OCI-LY3 (cell line): ENCODE data around the gene SEC14L6.

Experiments
- H2AFZ ChIP-seq: fragments of 200-600, 300-600 bp; shearing (Covaris generic); 2 replicates; pipeline ENCODE4 v1.6.0; 2014; ENCODE audit warnings: antibody characterized with exemption, low read depth, low read length
- H3K27ac ChIP-seq: fragments of 200-600, 300-600 bp; sonication (generic); 2 replicates; pipeline ENCODE4 v1.5.1; 2014; ENCODE audit warnings: mild to moderate bottlenecking, low read length, moderate library complexity, mixed read lengths
- H3K27me3 ChIP-seq: fragments of 200-600, 300-600 bp; sonication (generic); 2 replicates; pipeline ENCODE4 v1.6.1; 2014; ENCODE audit warnings: low read depth, low read length, mixed read lengths
- H3K36me3 ChIP-seq: fragments of 200-600, 300-600 bp; sonication (generic); replicated peaks from 2 replicates; pipeline ENCODE3; 2014; ENCODE audit warnings: low read depth, low read length, mixed read lengths
- H3K4me1 ChIP-seq: fragments of 300-600, 200-600 bp; sonication (generic); 2 replicates; pipeline ENCODE4 v1.6.1; 2014; ENCODE audit warnings: low read length, mixed read lengths
- H3K4me2 ChIP-seq: fragments of 200-600, 300-600 bp; sonication (generic); 2 replicates; pipeline ENCODE4 v1.6.1; 2014; ENCODE audit warnings: low read length, mixed read lengths
- H3K4me3 ChIP-seq: fragments of 300-600, 200-600 bp; sonication (generic); 2 replicates; pipeline ENCODE4 v1.5.1; 2014; ENCODE audit warnings: antibody characterized with exemption, mild to moderate bottlenecking, low read length, moderate library complexity
- H3K79me2 ChIP-seq: fragments of 300-600, 200-600 bp; shearing (Covaris generic); 2 replicates; pipeline ENCODE4 v1.6.1; 2014; ENCODE audit warnings: mild to moderate bottlenecking, low read length, mixed read lengths
- H3K9ac ChIP-seq: fragments of 300-600, 200-600 bp; shearing (Covaris generic); 2 replicates; pipeline ENCODE4 v1.6.0; 2014; ENCODE audit warnings: mild to moderate bottlenecking, low read length, moderate library complexity
- H3K9me3 ChIP-seq: fragments of 200-600, 300-600 bp; shearing (Covaris generic); 2 replicates; pipeline ENCODE4 v1.6.1; 2014; ENCODE audit warnings: low read length, mixed read lengths; ENCODE audit not compliant: insufficient read depth
- H4K20me1 ChIP-seq: fragments of 200-600, 300-600 bp; sonication (generic); 2 replicates; pipeline ENCODE4 v1.6.1; 2016; ENCODE audit warnings: low read length, mixed read lengths; ENCODE audit not compliant: insufficient read depth
- CTCF ChIP-seq: fragments of 200-600, 300-600 bp; sonication (generic); IDR thresholded peaks from 2 replicates; pipeline ENCODE4 v1.5.1; 2014; ENCODE audit warnings: antibody characterized with exemption, low read length, low read depth
- EZH2phosphoT487 ChIP-seq: fragments of 200-600 bp; shearing (Covaris generic); IDR thresholded peaks from 2 replicates; pipeline ENCODE4 v1.6.1; 2018; ENCODE audit warnings: antibody characterized with exemption, mixed run types, low read depth

The SEC14L6 gene

GRCh38 chr22:30474683-30475424, 71.7 kb downstream of the SEC14L6 start:
- H3K27me3 ChIP-seq = peaks cover 52% of the 10 kb centered on the region
- no peaks in the 10 kb centered on the region for H3K79me2 ChIP-seq
- no peaks in the 10 kb centered on the region for H3K4me1 ChIP-seq
- TF ChIP-seq EZH2phosphoT487 (no peak), CTCF (no peak)
- no peaks in the 10 kb centered on the region for H3K36me3 ChIP-seq
- H3K9ac ChIP-seq = no peak overlapping the region
- no peak overlapping the region for H3K27ac ChIP-seq
- H3K9me3 ChIP-seq = no peaks in the 10 kb centered on the region
- H3K4me2 ChIP-seq = no peak overlapping the region
- H4K20me1 ChIP-seq = no peaks in the 10 kb centered on the region
- H2AFZ ChIP-seq = no peak overlapping the region
- H3K4me3 ChIP-seq = no peak overlapping the region

- TF ChIP-seq CTCF (no peak), EZH2phosphoT487 (no peak)
- Histone ChIP-seq H4K20me1 (no peaks in the 10 kb centered on the region), H3K4me1 (no peaks in the 10 kb centered on the region), H3K9me3 (no peaks in the 10 kb centered on the region), H3K36me3 (no peaks in the 10 kb centered on the region), H3K27ac (no peak overlapping the region), H2AFZ (no peak overlapping the region), H3K27me3 (peaks cover 52% of the 10 kb centered on the region), H3K4me3 (no peak overlapping the region), H3K79me2 (no peaks in the 10 kb centered on the region), H3K9ac (no peak overlapping the region), H3K4me2 (no peak overlapping the region)
Observed at GRCh38 chr22:30474121-30474520, 72.4 kb downstream of the SEC14L6 start.

- H3K27ac ChIP-seq = no peak overlapping the region
- H3K4me2 ChIP-seq = no peak overlapping the region
- no peak overlapping the region for H3K9ac ChIP-seq
- H3K4me1 ChIP-seq = no peaks in the 10 kb centered on the region
- no peaks in the 10 kb centered on the region for H3K9me3 ChIP-seq
- H3K27me3 ChIP-seq = peaks cover 51% of the 10 kb centered on the region
- no peak overlapping the region for H2AFZ ChIP-seq
- TF ChIP-seq EZH2phosphoT487 (no peak), CTCF (no peak)
- no peak overlapping the region for H3K4me3 ChIP-seq
- no peaks in the 10 kb centered on the region for H4K20me1 ChIP-seq
- no peaks in the 10 kb centered on the region for H3K79me2 ChIP-seq
- H3K36me3 ChIP-seq = no peaks in the 10 kb centered on the region
Observed at GRCh38 chr22:30472994-30473720, 73.4 kb downstream of the SEC14L6 start.
